B cell (primary cell): Measurements from ENCODE around the gene CACHD1. TPM values are rescaled to one million over a fixed set of nuclear protein-coding genes. Genes with fewer than 3 reads are reported as not detected.

Experiments
- ATAC-seq: fragments of 200-7000 bp; cut with Tn5 transposase; one replicate; pipeline ENCODE4 v1.10.0; 2021; ENCODE audit warnings: low read depth, mild to moderate bottlenecking, moderate number of reproducible peaks, moderate library complexity
- CTCF ChIA-PET: fragments of 350-600 bp; sonication (Branson Sonifier 250); formaldehyde crosslinking; loops from one replicate; lab custom pipeline; 2021; ENCODE audit warnings: antibody characterized with exemption, inconsistent platforms; lab: Charles Lee
- POLR2A ChIA-PET: fragments of 350-600 bp; sonication (Branson Sonifier 250); formaldehyde crosslinking; loops from one replicate; lab custom pipeline; 2021; ENCODE audit warnings: antibody characterized with exemption; lab: Charles Lee
- DNase-seq: peaks from one replicate; pipeline ENCODE4 v3.0.0; 2013
- H2AFZ ChIP-seq: 2 replicates; pipeline ENCODE4 v1.6.1; 2012; ENCODE audit warnings: mild to moderate bottlenecking, low read depth, low read length; ENCODE audit not compliant: insufficient read depth, poor library complexity, severe bottlenecking
- H3K27ac ChIP-seq, 2 donors: 1 replicate in 1 of 2; 2 replicates in 1 of 2; pipeline ENCODE4 v1.5.1; 2012 to 2013; ENCODE audit warnings: low read length in 2 of 2, mild to moderate bottlenecking in 2 of 2, moderate library complexity in 1 of 2
- H3K27me3 ChIP-seq, 4 experiments: fragments of 200-600 bp in 1 of 4; sonication (generic) in 1 of 4; replicated peaks in 1 of 4; 1 replicate in 2 of 4; 2 replicates in 2 of 4; pipeline versions ENCODE4 v1.6.1 to v1.7.0; 2013 to 2016; ENCODE audit warnings: low read length in 3 of 4, mild to moderate bottlenecking in 2 of 4, mixed read lengths in 1 of 4, moderate library complexity in 1 of 4; ENCODE audit not compliant: insufficient read depth in 4 of 4, control insufficient read depth in 3 of 4; ENCODE audit errors: control extremely low read depth in 1 of 4
- H3K36me3 ChIP-seq, 2 experiments: replicated peaks in 1 of 2; 1 replicate in 1 of 2; 2 replicates in 1 of 2; pipeline versions ENCODE4 v1.6.1 to v1.7.1; 2013; ENCODE audit warnings: low read length in 1 of 2; ENCODE audit not compliant: insufficient read depth in 2 of 2, control insufficient read depth in 1 of 2; ENCODE audit errors: control extremely low read depth in 1 of 2, extremely low read depth in 1 of 2
- H3K4me1 ChIP-seq, 2 donors: fragments of 200-600 bp in 1 of 2; sonication (generic) in 1 of 2; 1 replicate in 1 of 2; 2 replicates in 1 of 2; pipeline versions ENCODE4 v1.5.1 to v1.6.1; 2013 to 2017; ENCODE audit warnings: low read length in 2 of 2; ENCODE audit not compliant: control insufficient read depth in 2 of 2, insufficient read depth in 2 of 2
- H3K4me2 ChIP-seq: replicated peaks from 2 replicates; pipeline ENCODE3; 2012; ENCODE audit warnings: mild to moderate bottlenecking, low read depth, low read length; ENCODE audit not compliant: poor library complexity, severe bottlenecking
- H3K4me3 ChIP-seq, 5 experiments: fragments of 200-600 bp in 1 of 5; sonication (generic) in 1 of 5; 1 replicate in 3 of 5; 2 replicates in 2 of 5; pipeline versions ENCODE4 v1.5.1 to v1.7.0; 2011 to 2016; ENCODE audit warnings: low read length in 4 of 5, mild to moderate bottlenecking in 4 of 5, low read depth in 2 of 5, control low read depth in 1 of 5, moderate library complexity in 1 of 5; ENCODE audit not compliant: insufficient read depth in 1 of 5; ENCODE audit errors: control extremely low read depth in 1 of 5, extremely low read depth in 1 of 5
- H3K79me2 ChIP-seq: fragments of 200-600 bp; sonication (generic); one replicate; pipeline ENCODE4 v1.6.0; 2016; ENCODE audit warnings: low read length; ENCODE audit not compliant: control insufficient read depth, insufficient read depth
- H3K9ac ChIP-seq: fragments of 200-600 bp; sonication (generic); 2 replicates; pipeline ENCODE4 v1.6.1; 2017; ENCODE audit warnings: mild to moderate bottlenecking, low read length, moderate library complexity
- H3K9me3 ChIP-seq, 3 donors: one replicate each; pipeline versions ENCODE4 v1.6.1 to v1.7.1; 2013; ENCODE audit warnings: low read length in 2 of 3; ENCODE audit not compliant: control insufficient read depth in 2 of 3, insufficient read depth in 1 of 3; ENCODE audit errors: control extremely low read depth in 1 of 3
- H4K20me1 ChIP-seq: 2 replicates; pipeline ENCODE4 v1.6.0; 2012; ENCODE audit warnings: mild to moderate bottlenecking, low read length; ENCODE audit not compliant: insufficient read depth, control insufficient read depth, poor library complexity, severe bottlenecking
- H3K27ac Mint-ChIP-seq: one replicate; pipeline ENCODE4 v1.8.0; 2021; ENCODE audit warnings: mixed read lengths
- H3K27me3 Mint-ChIP-seq: one replicate; pipeline ENCODE4 v1.8.0; 2021; ENCODE audit warnings: mixed read lengths
- H3K4me1 Mint-ChIP-seq: one replicate; pipeline ENCODE4 v1.8.0; 2021; ENCODE audit warnings: mixed read lengths
- H3K4me3 Mint-ChIP-seq: one replicate; pipeline ENCODE4 v1.8.0; 2021; ENCODE audit warnings: mixed read lengths
- H3K9me3 Mint-ChIP-seq: one replicate; pipeline ENCODE4 v1.8.0; 2022; ENCODE audit warnings: mixed read lengths; ENCODE audit not compliant: insufficient read depth
- CTCF ChIP-seq: fragments of 200-600 bp; IDR thresholded peaks from one replicate; pipeline ENCODE4 v1.8.0; 2022; ENCODE audit warnings: antibody characterized with exemption, mild to moderate bottlenecking
- EZH2 ChIP-seq: IDR thresholded peaks from 2 replicates; pipeline ENCODE4 v1.6.1; 2012; ENCODE audit warnings: borderline replicate concordance, low read depth, mild to moderate bottlenecking, moderate library complexity, low read length; ENCODE audit not compliant: insufficient read depth, poor library complexity, severe bottlenecking
- WGBS: methylation state at CpG from one replicate; pipeline ENCODE4 v1.1.5; 2013; ENCODE audit warnings: missing lambda C conversion rate; ENCODE audit not compliant: insufficient coverage; 5-methylcytosine and 5-hydroxymethylcytosine counted together
- intact Hi-C: fragments of 100-400 bp; cut with micrococcal nuclease; formaldehyde crosslinking; loops from one replicate; pipeline ENCODE4 v1.10.0; 2022
- polyA plus RNA-seq: library from polyadenylated mRNA; depleted of rRNA; stranded (reverse); fragments of >200 nt; gene quantifications from 2 replicates; pipeline ENCODE4 v1.2.3, GENCODE V29; 2012
- total RNA-seq, 2 donors: library from RNA; stranded (reverse); fragments of 120-200 nt in 1 of 2; gene quantifications; 1 replicate in 1 of 2; 2 replicates in 1 of 2; pipeline versions ENCODE4 v1.2.3 to v1.2.4, GENCODE V29; 2013 to 2022

CACHD1 gene
- total and polyA plus RNA-seq, 2 donors (not counting 1 experiment from before 2014, with no cell fraction given), result not detected

GRCh38 chr1:64721576-64722145, 251.7 kb downstream of the CACHD1 start:
- no peak for DNase-seq
- ATAC-seq, result no peak
- Mint-ChIP-seq H3K4me1 (no peaks in the 10 kb centered on the region), H3K9me3 (peaks cover 2% of the 10 kb centered on the region), H3K27ac (no peak overlapping the region), H3K27me3 (peaks cover 53% of the 10 kb centered on the region), H3K4me3 (no peak overlapping the region)
- H3K4me2 ChIP-seq, result no peak overlapping the region
- no peaks in the 10 kb centered on the region for H4K20me1 ChIP-seq
- H2AFZ ChIP-seq, result no peak overlapping the region
- no peak for TF ChIP-seq CTCF
- TF ChIP-seq EZH2, result no peak
- peaks cover 0 to 4% (median 0%) of the 10 kb centered on the region in 3 donors for H3K9me3 ChIP-seq
- ChIA-PET CTCF (interaction anchor here (1.8 kb wide), 1 partner anchor 9 kb away, joined by 3 read pairs; no protein-coding TSS in a partner anchor), POLR2A (no interaction called here)
- no peak overlapping the region for H3K9ac ChIP-seq
- H3K27ac ChIP-seq, result no peak overlapping the region
- no peaks in the 10 kb centered on the region for H3K79me2 ChIP-seq
- intact Hi-C loops, result no loop called here
- WGBS, result 100% methylated on average over 1 of the region's 2 CpGs
- peaks cover 0 to 9% (median 3%) of the 10 kb centered on the region in 4 experiments for H3K27me3 ChIP-seq
- no peaks in the 10 kb centered on the region for H3K4me1 ChIP-seq
- no peak overlapping the region for H3K4me3 ChIP-seq
- H3K36me3 ChIP-seq, result no peaks in the 10 kb centered on the region

- Mint-ChIP-seq H3K27me3 (peaks cover 22% of the 10 kb centered on the region), H3K4me3 (no peak overlapping the region), H3K4me1 (no peaks in the 10 kb centered on the region), H3K27ac (no peak overlapping the region), H3K9me3 (no peaks in the 10 kb centered on the region)
- H2AFZ ChIP-seq, result no peak overlapping the region
- no peak overlapping the region for H3K9ac ChIP-seq
- H3K9me3 ChIP-seq, result no peaks in the 10 kb centered on the region
- H3K4me3 ChIP-seq, result no peak overlapping the region
- no peaks in the 10 kb centered on the region for H3K4me1 ChIP-seq
- peaks cover 0 to 4% (median 0%) of the 10 kb centered on the region in 4 experiments for H3K27me3 ChIP-seq
- intact Hi-C loops, result no loop called here
- H3K79me2 ChIP-seq, result no peaks in the 10 kb centered on the region
- DNase-seq (no peak), ATAC-seq (no peak)
- ChIA-PET POLR2A (no interaction called here), CTCF (interaction anchor here (1.6 kb wide), 1 partner anchor 51 kb away, joined by 5 read pairs; no protein-coding TSS in a partner anchor)
- H3K4me2 ChIP-seq, result no peak overlapping the region
- no peak overlapping the region for H3K27ac ChIP-seq
- no peak for TF ChIP-seq CTCF
- TF ChIP-seq EZH2, result no peak
- H4K20me1 ChIP-seq, result no peaks in the 10 kb centered on the region
- no CpG with 5 or more reads among the region's 1 CpG for whole genome bisulfite sequencing
- H3K36me3 ChIP-seq, result no peaks in the 10 kb centered on the region
These were observed 257.9 kb downstream of the CACHD1 start for GRCh38 chr1:64727861-64728260.
